Neural crest cell (in vitro differentiated cells): ENCODE data around the gene TMEM219. TPM values are rescaled to one million over a fixed set of nuclear protein-coding genes. Genes with fewer than 3 reads are reported as not detected.

Source experiments
- DNase-seq: peaks from one replicate; pipeline ENCODE4 v3.0.0; 2021; ENCODE audit warnings: low read depth, mixed read lengths, low spot score
- H3K27ac Mint-ChIP-seq: one replicate; pipeline ENCODE4 v1.8.0; 2021; ENCODE audit warnings: mild to moderate bottlenecking, mixed read lengths; ENCODE audit not compliant: unreplicated experiment
- H3K27me3 Mint-ChIP-seq: 2 replicates; pipeline ENCODE4 v1.8.0; 2021; ENCODE audit warnings: low read depth, mild to moderate bottlenecking, mixed read lengths
- H3K36me3 Mint-ChIP-seq: 2 replicates; pipeline ENCODE4 v1.8.0; 2021; ENCODE audit warnings: low read depth, mild to moderate bottlenecking, mixed read lengths
- H3K4me1 Mint-ChIP-seq: 2 replicates; pipeline ENCODE4 v1.8.0; 2021; ENCODE audit warnings: mixed read lengths
- H3K4me3 Mint-ChIP-seq: one replicate; pipeline ENCODE4 v1.8.0; 2021; ENCODE audit warnings: mild to moderate bottlenecking, mixed read lengths
- H3K9me3 Mint-ChIP-seq: 2 replicates; pipeline ENCODE4 v1.8.0; 2021; ENCODE audit warnings: mixed read lengths
- CTCF ChIP-seq: fragments of 200-600 bp; sonication (generic); conservative IDR thresholded peaks from 2 replicates; pipeline ENCODE4 v1.5.0; 2021; ENCODE audit warnings: antibody characterized with exemption, mild to moderate bottlenecking
- total RNA-seq: library from RNA; stranded (reverse); gene quantifications from 2 replicates; pipeline ENCODE4 v1.2.1, GENCODE V29; 2021

TMEM219 gene
- total RNA-seq, 1 donor from 2014 or later = 74.0 TPM

GRCh38 chr16:29943846-29944799, 17.8 kb upstream of the TMEM219 start:
- Mint-ChIP-seq H3K9me3 (peaks cover 3% of the 10 kb centered on the region), H3K4me1 (peaks cover 10% of the 10 kb centered on the region), H3K27ac (peak overlapping the region; percentile 44), H3K36me3 (no peaks in the 10 kb centered on the region), H3K27me3 (no peaks in the 10 kb centered on the region), H3K4me3 (no peak overlapping the region)
- DNase-seq = no peak
- no peak for TF ChIP-seq CTCF

GRCh38 chr16:29947897-29948296, 14.0 kb upstream of the TMEM219 start:
- no peak for DNase-seq
- Mint-ChIP-seq H3K4me3 (no peak overlapping the region), H3K27ac (no peak overlapping the region), H3K27me3 (no peaks in the 10 kb centered on the region), H3K9me3 (peaks cover 5% of the 10 kb centered on the region), H3K36me3 (no peaks in the 10 kb centered on the region), H3K4me1 (peaks cover 10% of the 10 kb centered on the region)
- no peak for TF ChIP-seq CTCF

GRCh38 chr16:29950806-29951461, 10.9 kb upstream of the TMEM219 start:
- Mint-ChIP-seq H3K27ac (no peak overlapping the region), H3K4me1 (no peaks in the 10 kb centered on the region), H3K36me3 (no peaks in the 10 kb centered on the region), H3K4me3 (no peak overlapping the region), H3K9me3 (peaks cover 5% of the 10 kb centered on the region), H3K27me3 (no peaks in the 10 kb centered on the region)
- no peak for DNase-seq
- no peak for TF ChIP-seq CTCF

GRCh38 chr16:29951625-29952365, 10.1 kb upstream of the TMEM219 start:
- DNase-seq = no peak
- H3K4me1 Mint-ChIP-seq = no peaks in the 10 kb centered on the region
- TF ChIP-seq CTCF = no peak
- no peaks in the 10 kb centered on the region for H3K36me3 Mint-ChIP-seq
- H3K4me3 Mint-ChIP-seq = no peak overlapping the region
- peaks cover 5% of the 10 kb centered on the region for H3K9me3 Mint-ChIP-seq
- peak overlapping the region; percentile 47 for H3K27ac Mint-ChIP-seq
- H3K27me3 Mint-ChIP-seq = no peaks in the 10 kb centered on the region

- H3K9me3 Mint-ChIP-seq = no peaks in the 10 kb centered on the region
- no peak for TF ChIP-seq CTCF
- H3K36me3 Mint-ChIP-seq = no peaks in the 10 kb centered on the region
- no peaks in the 10 kb centered on the region for H3K27me3 Mint-ChIP-seq
- H3K4me1 Mint-ChIP-seq = peaks cover 20% of the 10 kb centered on the region
- H3K27ac Mint-ChIP-seq = no peak overlapping the region
- no peak for DNase-seq
- no peak overlapping the region for H3K4me3 Mint-ChIP-seq
Observed at GRCh38 chr16:29958756-29959155, 3.1 kb upstream of the TMEM219 start.
